ENCODE measurements around the gene CCDC190.
"Not testable (repeated sequence)": the region's sequence is repeated elsewhere in the genome, so short reads cannot be mapped to it uniquely, and the experiment has no call there.

CCDC190 gene

DNA sequence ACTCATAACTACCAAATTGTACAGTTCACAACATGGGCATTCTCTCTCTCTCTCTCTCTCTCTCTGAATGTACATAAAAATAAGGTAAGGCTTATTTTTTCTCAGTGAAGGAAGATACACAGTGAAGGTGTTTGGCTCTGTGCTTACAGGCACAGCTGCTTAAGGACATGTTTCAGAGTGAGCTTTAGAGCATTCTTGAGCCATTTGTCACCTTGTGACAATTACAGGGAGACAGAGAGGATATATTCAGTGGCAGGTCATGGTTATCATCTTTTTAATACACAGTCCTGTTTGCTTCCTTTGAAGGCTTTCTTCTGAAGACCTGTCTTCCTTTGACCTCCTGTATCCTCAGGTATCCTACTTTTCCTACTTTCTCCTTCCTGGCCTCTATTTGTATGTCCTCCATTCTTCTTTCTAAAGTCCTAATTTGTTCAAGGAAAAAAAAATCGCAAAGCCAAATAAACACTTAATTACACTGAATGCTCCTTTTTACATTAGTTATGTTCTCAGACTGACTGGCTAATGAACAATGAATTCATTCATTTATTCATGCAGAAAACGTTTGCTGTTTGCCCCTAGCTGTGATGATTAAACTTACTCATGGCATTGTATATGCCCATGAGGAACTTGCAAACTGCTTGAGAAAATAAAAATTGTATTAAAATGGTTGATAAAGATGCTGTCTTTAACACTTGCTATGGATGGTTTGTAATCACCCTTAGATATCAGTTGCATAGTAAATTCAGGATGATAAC lies 37.0 kb downstream of the CCDC190 start:
- peak; percentile 25 for DNase-seq

DNA sequence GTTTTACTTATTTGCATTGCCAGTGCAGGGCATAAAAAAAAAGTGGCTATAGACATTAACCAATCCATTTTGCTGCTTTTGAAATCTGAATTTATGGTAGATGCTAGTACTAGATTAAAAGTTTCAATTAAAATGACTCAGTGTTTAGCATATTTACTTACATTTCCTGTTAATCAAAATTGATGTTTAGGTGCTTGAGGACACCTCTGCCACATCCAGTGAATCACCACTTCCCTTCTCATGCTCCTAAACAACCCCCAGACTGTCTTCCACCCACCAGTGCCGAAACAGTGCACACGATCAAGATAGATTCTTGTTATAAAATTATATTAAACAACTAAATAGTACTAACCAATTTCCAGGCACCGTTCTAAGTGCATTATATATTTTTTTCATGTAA lies 37.7 kb downstream of the CCDC190 start:
- DNase-seq: no peak

DNA sequence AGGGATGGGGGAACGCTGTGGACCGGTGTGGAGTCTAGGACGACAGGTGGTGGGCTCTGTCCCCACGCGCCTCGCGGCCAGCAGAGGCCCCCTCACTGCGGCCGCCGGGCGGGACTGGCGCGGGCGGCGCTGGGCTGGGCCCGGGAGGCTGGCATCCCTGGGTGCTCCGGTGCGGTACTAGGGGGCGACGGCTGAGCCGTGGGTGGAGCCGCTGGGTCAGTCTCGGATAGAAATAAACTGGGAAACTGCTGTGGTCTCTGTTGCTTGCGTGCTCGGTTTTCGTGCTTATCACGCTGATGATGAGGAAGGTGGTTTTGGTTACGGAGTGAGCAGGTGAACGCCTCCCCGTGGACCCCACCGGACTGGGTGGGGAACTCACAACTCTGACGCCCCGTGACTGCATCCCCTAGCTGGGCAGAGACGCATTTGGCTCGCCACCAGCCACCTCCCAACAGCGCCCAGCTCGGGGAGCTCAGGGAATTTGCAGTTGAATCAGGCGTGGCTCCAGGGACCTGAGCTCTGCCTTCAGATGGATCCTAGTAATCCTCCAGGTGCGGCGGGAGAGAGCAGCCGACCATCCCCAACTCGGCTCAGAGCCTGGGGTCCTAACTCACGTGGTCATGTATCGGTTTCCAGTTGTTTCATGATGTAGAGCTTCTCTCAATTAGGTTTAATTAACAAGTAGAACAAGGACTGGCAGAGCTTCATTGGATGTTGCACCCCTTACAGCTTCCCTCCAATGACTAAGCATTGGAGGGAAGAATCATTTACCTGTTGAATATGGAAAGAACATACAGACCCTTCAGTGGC lies 38.4 kb downstream of the CCDC190 start:
- DNase-seq: peak; percentile 17

DNA sequence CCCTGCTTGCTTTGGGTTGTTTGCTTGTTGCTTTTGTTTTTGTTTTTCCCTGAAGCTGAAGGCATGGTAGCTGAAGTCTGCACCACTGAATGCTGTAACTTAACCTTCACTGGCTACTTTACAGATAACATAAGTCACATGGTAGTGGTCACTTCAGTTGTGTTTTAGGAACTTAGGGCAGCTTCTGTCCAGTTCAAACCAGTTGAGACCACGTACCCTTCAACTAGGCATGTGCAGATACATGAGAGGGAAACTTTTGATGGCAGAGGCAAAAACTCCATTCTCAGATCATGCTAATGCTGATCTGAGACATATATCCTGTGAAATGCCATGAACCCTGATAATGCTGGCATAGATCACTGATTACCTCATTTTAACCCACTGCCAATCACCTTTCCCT lies 42.3 kb downstream of the CCDC190 start:
- not testable (repeated sequence) for DNase-seq

DNA sequence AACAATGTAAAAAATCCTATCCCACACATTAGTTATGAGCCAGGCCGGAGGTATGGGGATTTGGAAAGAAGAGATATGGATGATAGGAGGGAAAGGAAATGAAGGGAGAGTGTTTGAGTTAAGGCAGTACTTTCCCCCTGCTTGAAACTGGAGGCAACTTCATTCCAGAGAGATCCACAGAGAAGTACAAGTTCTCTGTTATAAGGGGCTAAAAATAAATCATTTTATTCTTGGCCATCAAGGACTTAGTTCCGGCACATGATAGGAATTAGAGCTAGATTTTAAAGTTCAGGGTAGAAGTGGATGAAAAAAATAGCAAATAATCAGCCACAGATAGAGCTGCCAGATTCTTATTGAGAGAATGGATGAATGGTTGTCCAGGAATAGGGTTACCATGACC lies 42.8 kb downstream of the CCDC190 start:
- not testable (repeated sequence) for DNase-seq

DNA sequence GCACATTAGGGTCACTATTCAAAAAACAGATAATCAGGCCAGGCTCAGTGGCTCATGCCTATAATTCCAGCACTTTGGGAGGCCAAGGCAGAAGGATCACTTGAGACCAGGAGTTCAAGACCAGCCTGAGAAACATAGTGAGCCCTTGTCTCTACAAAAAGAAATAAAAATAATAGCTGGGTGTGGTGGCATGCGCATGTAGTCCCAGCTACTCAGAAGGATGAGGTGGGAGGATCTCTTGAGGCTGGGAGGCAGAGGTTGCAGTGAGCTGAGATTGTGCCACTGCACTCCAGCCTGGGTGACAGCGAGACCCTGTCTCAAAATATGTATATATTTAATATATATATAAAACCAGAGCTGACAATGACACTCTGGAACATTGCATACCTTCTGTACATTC lies 48.6 kb downstream of the CCDC190 start:
- DNase-seq: not testable (repeated sequence)

DNA sequence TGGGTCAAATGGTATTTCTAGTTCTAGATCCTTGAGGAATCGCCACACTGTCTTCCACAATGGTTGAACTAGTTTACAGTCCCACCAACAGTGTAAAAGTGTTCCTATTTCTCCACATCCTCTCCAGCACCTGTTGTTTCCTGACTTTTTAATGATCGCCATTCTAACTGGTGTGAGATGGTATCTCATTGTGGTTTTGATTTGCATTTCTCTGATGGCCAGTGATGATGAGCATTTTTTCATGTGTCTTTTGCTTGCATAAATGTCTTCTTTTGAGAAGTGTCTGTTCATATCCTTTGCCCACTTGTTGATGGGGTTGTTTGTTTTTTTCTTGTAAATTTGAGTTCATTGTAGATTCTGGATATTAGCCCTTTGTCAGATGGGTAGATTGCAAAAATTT lies 53.5 kb downstream of the CCDC190 start:
- not testable (repeated sequence) for DNase-seq

Measured in EL (cell line).